CD14-positive monocyte (primary cell): ENCODE results near the gene PSMD9. TPM values are rescaled to one million over a fixed set of nuclear protein-coding genes. Genes with fewer than 3 reads are reported as not detected.
"Not testable (repeated sequence)": the region's sequence is repeated elsewhere in the genome, so short reads cannot be mapped to it uniquely, and the experiment has no call there.

Experiments used
- DNase-seq, 3 donors: peaks; one replicate each; pipeline ENCODE4 v3.0.0-alpha.2; 2011 to 2022
- H2AFZ ChIP-seq: 2 replicates; pipeline ENCODE4 v1.6.0; 2012; ENCODE audit warnings: mild to moderate bottlenecking, low read depth, low read length, inconsistent platforms; ENCODE audit not compliant: insufficient read depth, poor library complexity, severe bottlenecking
- H3K27ac ChIP-seq, 2 donors: 1 replicate in 1 of 2; 2 replicates in 1 of 2; pipeline ENCODE4 v1.5.1; 2012 to 2013; ENCODE audit warnings: low read length in 2 of 2, control low read depth in 1 of 2, inconsistent platforms in 1 of 2, low read depth in 1 of 2, mild to moderate bottlenecking in 1 of 2
- H3K27me3 ChIP-seq, 2 donors: one replicate each; pipeline versions ENCODE4 v1.6.0 to v1.6.1; 2011 to 2013; ENCODE audit warnings: low read length in 2 of 2; ENCODE audit not compliant: control insufficient read depth in 2 of 2, insufficient read depth in 2 of 2
- H3K36me3 ChIP-seq, 2 donors: replicated peaks in 1 of 2; 1 replicate in 1 of 2; 2 replicates in 1 of 2; pipeline versions ENCODE4 v1.5.1 to v1.6.1; 2012 to 2013; ENCODE audit warnings: low read length in 2 of 2, control low read depth in 1 of 2, inconsistent platforms in 1 of 2, mild to moderate bottlenecking in 1 of 2; ENCODE audit not compliant: insufficient read depth in 2 of 2, control insufficient read depth in 1 of 2
- H3K4me1 ChIP-seq, 2 donors: 1 replicate in 1 of 2; 2 replicates in 1 of 2; pipeline versions ENCODE4 v1.5.1 to v1.6.1; 2012 to 2013; ENCODE audit warnings: low read length in 2 of 2, control low read depth in 1 of 2, inconsistent platforms in 1 of 2, mild to moderate bottlenecking in 1 of 2, moderate library complexity in 1 of 2; ENCODE audit not compliant: insufficient read depth in 2 of 2, control insufficient read depth in 1 of 2
- H3K4me2 ChIP-seq: replicated peaks from 2 replicates; pipeline ENCODE3; 2012; ENCODE audit warnings: low read length, moderate library complexity, mild to moderate bottlenecking; ENCODE audit not compliant: poor library complexity, severe bottlenecking; ENCODE audit errors: extremely low read depth
- H3K4me3 ChIP-seq, 3 experiments: fragments of 200-600 bp in 1 of 3; sonication (generic) in 1 of 3; replicated peaks in 1 of 3; 1 replicate in 2 of 3; 2 replicates in 1 of 3; pipeline ENCODE4 v1.5.1; 2011 to 2013; ENCODE audit warnings: low read length in 3 of 3, mild to moderate bottlenecking in 3 of 3, control low read depth in 2 of 3, low read depth in 2 of 3, inconsistent platforms in 1 of 3, moderate library complexity in 1 of 3
- H3K79me2 ChIP-seq: 2 replicates; pipeline ENCODE4 v1.6.0; 2012; ENCODE audit warnings: mild to moderate bottlenecking, control low read depth, inconsistent platforms, low read length, moderate library complexity; ENCODE audit not compliant: insufficient read depth
- H3K9ac ChIP-seq: 2 replicates; pipeline ENCODE4 v1.6.0; 2017; ENCODE audit warnings: low read length, mild to moderate bottlenecking; ENCODE audit not compliant: insufficient read depth, poor library complexity, severe bottlenecking
- H3K9me3 ChIP-seq, 2 donors: replicated peaks in 1 of 2; 1 replicate in 1 of 2; 2 replicates in 1 of 2; pipeline versions ENCODE4 v1.5.1 to v1.6.1; 2012 to 2013; ENCODE audit warnings: low read length in 2 of 2, control low read depth in 1 of 2; ENCODE audit not compliant: control insufficient read depth in 1 of 2, insufficient read depth in 1 of 2
- H4K20me1 ChIP-seq: 2 replicates; pipeline ENCODE4 v1.6.0; 2012; ENCODE audit warnings: mild to moderate bottlenecking, low read length, control low read depth, moderate library complexity; ENCODE audit not compliant: insufficient read depth
- H3K27ac Mint-ChIP-seq, 7 donors: one replicate each; pipeline ENCODE4 v1.8.0; 2020; ENCODE audit warnings: mild to moderate bottlenecking in 7 of 7, mixed read lengths in 7 of 7, moderate library complexity in 6 of 7, inconsistent platforms in 2 of 7
- H3K27me3 Mint-ChIP-seq, 3 donors: one replicate each; pipeline ENCODE4 v1.8.0; 2021 to 2022; ENCODE audit warnings: low read depth in 3 of 3, mild to moderate bottlenecking in 3 of 3, mixed read lengths in 3 of 3, moderate library complexity in 3 of 3, inconsistent platforms in 1 of 3
- H3K36me3 Mint-ChIP-seq, 2 donors: one replicate each; pipeline ENCODE4 v1.8.0; 2020; ENCODE audit warnings: mixed read lengths in 2 of 2, inconsistent platforms in 1 of 2, mild to moderate bottlenecking in 1 of 2
- H3K4me1 Mint-ChIP-seq: one replicate; pipeline ENCODE4 v1.8.0; 2020; ENCODE audit warnings: mild to moderate bottlenecking, mixed read lengths
- H3K4me3 Mint-ChIP-seq, 2 donors: one replicate each; pipeline ENCODE4 v1.8.0; 2020; ENCODE audit warnings: mild to moderate bottlenecking in 2 of 2, mixed read lengths in 2 of 2, moderate library complexity in 1 of 2
- H3K9me3 Mint-ChIP-seq, 7 donors: one replicate each; pipeline ENCODE4 v1.8.0; 2020 to 2022; ENCODE audit warnings: mixed read lengths in 7 of 7, mild to moderate bottlenecking in 6 of 7, moderate library complexity in 6 of 7, inconsistent platforms in 2 of 7
- CTCF ChIP-seq: fragments of 200-600 bp; IDR thresholded peaks from one replicate; pipeline ENCODE4 v1.8.0; 2022; ENCODE audit warnings: antibody characterized with exemption, mild to moderate bottlenecking
- WGBS: methylation state at CpG from one replicate; pipeline ENCODE4 v1.1.5; 2013; ENCODE audit warnings: missing lambda C conversion rate; ENCODE audit not compliant: insufficient coverage; 5-methylcytosine and 5-hydroxymethylcytosine counted together
- intact Hi-C, 2 donors: fragments of 100-400 bp; cut with micrococcal nuclease; formaldehyde crosslinking; loops; one replicate each; pipeline versions ENCODE4 v1.15.0 to v1.15.1; 2023
- polyA plus RNA-seq, 3 donors: library from polyadenylated mRNA; depleted of rRNA in 1 of 3; unstranded in 2 of 3; stranded (reverse) in 1 of 3; fragments of 300-500 nt in 2 of 3; fragments of >200 nt in 1 of 3; fragmentation: Illumina TruSeq in 2 of 3; gene quantifications; 1 replicate in 2 of 3; 2 replicates in 1 of 3; pipeline ENCODE4 v1.2.3, GENCODE V29; 2012 to 2021

Gene PSMD9
- polyA plus RNA-seq, 3 donors = 89.6 to 135 (median 93.3) TPM

- no peaks in the 10 kb centered on the region for H3K36me3 Mint-ChIP-seq
- TF ChIP-seq CTCF = no peak
- 98% methylated on average over 3 of the region's 4 CpGs for WGBS
- H3K4me2 ChIP-seq = no peak overlapping the region
- H3K27me3 Mint-ChIP-seq = peaks cover 0 to 8% (median 1%) of the 10 kb centered on the region in 3 donors
- H3K9me3 ChIP-seq = no peaks in the 10 kb centered on the region
- no peak overlapping the region for H3K4me3 ChIP-seq
- H3K27ac Mint-ChIP-seq = no peak overlapping the region
- DNase-seq = no peak
- H3K79me2 ChIP-seq = no peaks in the 10 kb centered on the region
- H3K27me3 ChIP-seq = no peaks in the 10 kb centered on the region
- intact Hi-C loops = loop anchor here in 1 of 2 donors (10.0 kb wide), 1 partner anchor 168 kb away; the partner anchor contains the start of gene TMEM120B
- H3K9me3 Mint-ChIP-seq = no peaks in the 10 kb centered on the region
- H4K20me1 ChIP-seq = no peaks in the 10 kb centered on the region
- no peaks in the 10 kb centered on the region for H3K36me3 ChIP-seq
- peaks cover 3 to 5% of the 10 kb centered on the region in 2 donors for H3K4me1 ChIP-seq
- no peak overlapping the region for H3K27ac ChIP-seq
- peaks cover 3% of the 10 kb centered on the region for H3K4me1 Mint-ChIP-seq
- no peak overlapping the region for H2AFZ ChIP-seq
- H3K9ac ChIP-seq = no peak overlapping the region
- no peak overlapping the region for H3K4me3 Mint-ChIP-seq
Observed at GRCh38 chr12:121883315-121883660, 5.3 kb upstream of the PSMD9 start.

GRCh38 chr12:121885129-121885528 lies 3.5 kb upstream of the PSMD9 start:
- intact Hi-C loops = loop anchor here (5.0 to 10.0 kb wide), 3 partner anchors 43 to 170 kb away; partner anchors contain the start of gene TMEM120B (in 1 of the 2)
- H3K36me3 Mint-ChIP-seq = not testable (repeated sequence)

More at GRCh38 chr12:121885129-121885528, 3.5 kb upstream of the PSMD9 start:
- Histone ChIP-seq H4K20me1 (peaks cover 12% of the 10 kb centered on the region), H3K79me2 (peaks cover 12% of the 10 kb centered on the region), H3K4me1 (peaks cover 17% of the 10 kb centered on the region in 2 donors)
- not testable (repeated sequence) for H3K9ac ChIP-seq, H3K27me3 Mint-ChIP-seq, H3K36me3 ChIP-seq, H3K4me3 ChIP-seq, H3K27me3 ChIP-seq, H3K9me3 Mint-ChIP-seq, H3K27ac ChIP-seq, H3K9me3 ChIP-seq, H3K27ac Mint-ChIP-seq, H3K4me2 ChIP-seq, H2AFZ ChIP-seq, H3K4me3 Mint-ChIP-seq
- 100% methylated on average over 2 of the region's 11 CpGs for WGBS
- peaks cover 16% of the 10 kb centered on the region for H3K4me1 Mint-ChIP-seq
- DNase-seq = peak in 1 of 3 donors; percentile 15
